ENCODE measurements around the gene FAM181A. TPM values are rescaled to one million over a fixed set of nuclear protein-coding genes. Genes with fewer than 3 reads are reported as not detected.
A peak's percentile ranks its signal among the peaks of the same experiment; 100 is the strongest.

The FAM181A gene
- total and polyA plus RNA-seq, 9 of the 15 experiments (the other 6 are each of a cell fraction or from before 2014, with no cell fraction given), result not detected

- Histone ChIP-seq H3K4me3 (no peak overlapping the region), H3K9ac (ENCODE audit: insufficient read depth in 1 of 2, low read depth in 2 of 2, low read length in 2 of 2) (no peak overlapping the region), H3K9me3 (replicated peaks; ENCODE audit: control insufficient read depth, insufficient read depth, low read depth, low read length) (no peaks in the 10 kb centered on the region), H3K9me1 (ENCODE audit: control insufficient read depth, insufficient read depth, low read length) (no peaks in the 10 kb centered on the region), H3K27ac (ENCODE audit: extremely low read depth, low read depth, low read length) (no peak overlapping the region), H3K27me3 (ENCODE audit: control insufficient read depth in 2 of 2, insufficient read depth in 2 of 2, low read length in 2 of 2) (peaks cover 0 to 21% of the 10 kb centered on the region in 2 experiments; a peak in 3 of 5 replicates), H3K79me2 (ENCODE audit: control insufficient read depth, insufficient read depth, low read length) (no peaks in the 10 kb centered on the region), H4K20me1 (replicated peaks; ENCODE audit: control insufficient read depth, insufficient read depth, low read length) (no peaks in the 10 kb centered on the region), H3K4me2 (ENCODE audit: insufficient read depth, low read length) (no peak overlapping the region), H3K4me1 (replicated peaks in 1 of 2; ENCODE audit: control insufficient read depth in 2 of 2, insufficient read depth in 2 of 2, low read length in 2 of 2) (no peaks in the 10 kb centered on the region; a peak in 1 of 5 replicates), H2AFZ (ENCODE audit: low read depth, low read length) (no peak overlapping the region), H3K36me3 (ENCODE audit: control insufficient read depth, insufficient read depth, low read length) (no peaks in the 10 kb centered on the region)
- intact Hi-C loops (cut with micrococcal nuclease), result no loop called here
- DNase-seq (ENCODE audit: extremely low read depth in 1 of 4, low spot score in 3 of 4) (no peak), FAIRE-seq (no peak), ATAC-seq (no peak)
- ChIA-PET CTCF (ENCODE audit: low intra/inter-chr PET ratio) (no interaction called here), POLR2A (no interaction called here)
- TF ChIP-seq SPI1 (IDR thresholded peaks at IDR 0.05; ENCODE audit: borderline replicate concordance, low read depth, low read length) (peak; percentile 84), ZNF197 (CRISPR knock-in tag; IDR thresholded peaks at IDR 0.05; ENCODE audit: low read depth) (no peak)
- WGBS (ENCODE audit: insufficient coverage, low coverage, missing lambda C conversion rate), result 0% methylated on average over 10 of the region's 10 CpGs
- in situ Hi-C loops (cut with MboI), result no loop called here
- BruUV-seq (replicated peaks), result no TSS peak
Measured at GRCh38 chr14:93967637-93968250, 40.6 kb downstream of the FAM181A start.

GRCh38 chr14:93969082-93969828 is 42.1 kb downstream of the FAM181A start:
- BruUV-seq (replicated peaks), result no TSS peak
- CTCF ChIA-PET (ENCODE audit: low intra/inter-chr PET ratio), result no interaction called here
- no peak for DNase-seq (ENCODE audit: extremely low read depth in 1 of 4, low spot score in 3 of 4)
- no peak for TF ChIP-seq KDM2B (CRISPR knock-in tag; IDR thresholded peaks at IDR 0.05)
- TF ChIP-seq LCOR (CRISPR knock-in tag; IDR thresholded peaks at IDR 0.05), result no peak
- no peaks in the 10 kb centered on the region for H4K20me1 ChIP-seq (replicated peaks; ENCODE audit: control insufficient read depth, insufficient read depth, low read length)
- no peak for ATAC-seq
- no peak overlapping the region for H3K4me3 ChIP-seq
- H3K27me3 ChIP-seq (ENCODE audit: control insufficient read depth in 2 of 2, insufficient read depth in 2 of 2, low read length in 2 of 2), result peaks cover 0 to 35% of the 10 kb centered on the region in 2 experiments; a peak in 2 of 5 replicates
- H2AFZ ChIP-seq (ENCODE audit: low read depth, low read length), result no peak overlapping the region
- H3K9ac ChIP-seq (ENCODE audit: insufficient read depth in 1 of 2, low read depth in 2 of 2, low read length in 2 of 2), result no peak overlapping the region
- POLR2A ChIA-PET, result no interaction called here
- H3K36me3 ChIP-seq (ENCODE audit: control insufficient read depth, insufficient read depth, low read length), result no peaks in the 10 kb centered on the region
- H3K79me2 ChIP-seq (ENCODE audit: control insufficient read depth, insufficient read depth, low read length), result no peaks in the 10 kb centered on the region
- H3K4me2 ChIP-seq (ENCODE audit: insufficient read depth, low read length), result no peak overlapping the region
- no peaks in the 10 kb centered on the region for H3K9me3 ChIP-seq (replicated peaks; ENCODE audit: control insufficient read depth, insufficient read depth, low read depth, low read length)
- no peaks in the 10 kb centered on the region for H3K9me1 ChIP-seq (ENCODE audit: control insufficient read depth, insufficient read depth, low read length)
- FAIRE-seq, result no peak
- intact Hi-C loops (cut with micrococcal nuclease), result no loop called here
- H3K4me1 ChIP-seq (replicated peaks in 1 of 2; ENCODE audit: control insufficient read depth in 2 of 2, insufficient read depth in 2 of 2, low read length in 2 of 2), result no peaks in the 10 kb centered on the region; a peak in 1 of 5 replicates
- H3K27ac ChIP-seq (ENCODE audit: extremely low read depth, low read depth, low read length), result no peak overlapping the region
- in situ Hi-C loops (cut with MboI), result no loop called here
- 0% methylated on average over 12 of the region's 12 CpGs for WGBS (ENCODE audit: insufficient coverage, low coverage, missing lambda C conversion rate)
